SK-N-SH treated with all-trans-retinoic acid at 6 μM for 48 hours (cell line): ENCODE results near the gene ALG13.

Experiments
- BACH2 ChIP-seq: fragments of 250-450 bp; sonication (Bioruptor Pico); IDR thresholded peaks from 2 replicates; pipeline ENCODE4 v1.9.0; 2021; ENCODE audit warnings: mild to moderate bottlenecking, borderline replicate concordance
- GLIS3 ChIP-seq: fragments of 250-450 bp; sonication (Bioruptor Pico); IDR thresholded peaks from 2 replicates; pipeline ENCODE4 v1.5.0; 2020; ENCODE audit warnings: mild to moderate bottlenecking, moderate library complexity
- RARB ChIP-seq: fragments of 250-450 bp; sonication (Bioruptor Pico); IDR thresholded peaks from 2 replicates; pipeline ENCODE4 v1.8.0; 2021; ENCODE audit warnings: mild to moderate bottlenecking, moderate library complexity
- SNAI2 ChIP-seq: fragments of 250-450 bp; sonication (Bioruptor Pico); IDR thresholded peaks from 2 replicates; pipeline ENCODE4 v1.5.0; 2020; ENCODE audit warnings: mild to moderate bottlenecking, moderate library complexity
- TCF4 ChIP-seq: fragments of 250-450 bp; sonication (Bioruptor Pico); IDR thresholded peaks from 2 replicates; pipeline ENCODE4 v1.8.0; 2021; ENCODE audit warnings: mild to moderate bottlenecking, moderate library complexity, borderline replicate concordance
- ZFP30 ChIP-seq: fragments of 450-650 bp; formaldehyde crosslinking; IDR thresholded peaks from 2 replicates; pipeline ENCODE4 v1.5.0; 2022; ENCODE audit warnings: mild to moderate bottlenecking, moderate library complexity
- ZNF565 ChIP-seq: fragments of 450-650 bp; formaldehyde crosslinking; conservative IDR thresholded peaks from 2 replicates; pipeline ENCODE4 v1.5.0; 2020; ENCODE audit warnings: low read depth, mild to moderate bottlenecking, moderate library complexity
- ZNF70 ChIP-seq: fragments of 450-650 bp; formaldehyde crosslinking; IDR thresholded peaks from 2 replicates; pipeline ENCODE4 v1.5.0; 2020; ENCODE audit warnings: mild to moderate bottlenecking, moderate library complexity
- TF ChIP-seq, protein P1 (sequence below): fragments of 250-450 bp; sonication (Bioruptor Pico); IDR thresholded peaks from 2 replicates; pipeline ENCODE4 v1.8.0; 2021; ENCODE audit warnings: low read depth, mild to moderate bottlenecking, moderate library complexity, borderline replicate concordance

GRCh38 chrX:111736571-111736970 is 55.6 kb downstream of the ALG13 start:
- TF ChIP-seq ZFP30 (CRISPR knock-in tag) (no peak), TCF4 (CRISPR knock-in tag) (no peak), SNAI2 (no peak), GLIS3 (no peak), RARB (CRISPR knock-in tag) (no peak), ZNF70 (no peak), ZNF565 (CRISPR knock-in tag) (no peak), BACH2 (CRISPR knock-in tag) (no peak)
- TF ChIP-seq, protein P1, sequence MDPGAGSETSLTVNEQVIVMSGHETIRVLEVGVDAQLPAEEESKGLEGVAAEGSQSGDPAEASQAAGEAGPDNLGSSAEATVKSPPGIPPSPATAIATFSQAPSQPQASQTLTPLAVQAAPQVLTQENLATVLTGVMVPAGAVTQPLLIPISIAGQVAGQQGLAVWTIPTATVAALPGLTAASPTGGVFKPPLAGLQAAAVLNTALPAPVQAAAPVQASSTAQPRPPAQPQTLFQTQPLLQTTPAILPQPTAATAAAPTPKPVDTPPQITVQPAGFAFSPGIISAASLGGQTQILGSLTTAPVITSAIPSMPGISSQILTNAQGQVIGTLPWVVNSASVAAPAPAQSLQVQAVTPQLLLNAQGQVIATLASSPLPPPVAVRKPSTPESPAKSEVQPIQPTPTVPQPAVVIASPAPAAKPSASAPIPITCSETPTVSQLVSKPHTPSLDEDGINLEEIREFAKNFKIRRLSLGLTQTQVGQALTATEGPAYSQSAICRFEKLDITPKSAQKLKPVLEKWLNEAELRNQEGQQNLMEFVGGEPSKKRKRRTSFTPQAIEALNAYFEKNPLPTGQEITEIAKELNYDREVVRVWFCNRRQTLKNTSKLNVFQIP: no peak
